ENCODE data around the gene METTL8.
"Not testable (repeated sequence)": the region's sequence is repeated elsewhere in the genome, so short reads cannot be mapped to it uniquely, and the experiment has no call there.

Gene METTL8

GRCh38 chr2:171401947-171402346, 31.8 kb downstream of the METTL8 start:
- DNase-seq (ENCODE audit: low spot score) = no peak

GRCh38 chr2:171400395-171400794, 33.4 kb downstream of the METTL8 start:
- no peak for DNase-seq (ENCODE audit: low spot score)

DNA sequence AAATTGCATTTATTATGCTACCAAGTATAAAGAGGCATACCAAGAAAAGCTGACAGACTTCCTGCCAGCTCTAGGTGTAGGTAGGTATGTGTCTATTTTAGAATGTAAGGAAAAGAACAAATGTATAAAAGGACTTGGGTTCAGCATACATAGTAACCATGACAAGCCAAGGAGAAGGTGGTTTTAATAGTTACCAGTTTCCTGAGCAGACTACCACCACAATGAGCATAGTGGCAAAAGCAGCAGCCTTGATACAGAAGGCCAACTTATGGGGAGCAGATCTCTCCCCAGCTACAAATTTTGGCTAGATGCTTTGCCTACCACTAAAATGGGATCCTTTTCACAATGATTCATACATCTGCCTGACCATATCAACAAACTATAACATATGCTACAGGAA, 34.5 kb downstream of the METTL8 start:
- no peak for DNase-seq (ENCODE audit: low spot score)

DNA sequence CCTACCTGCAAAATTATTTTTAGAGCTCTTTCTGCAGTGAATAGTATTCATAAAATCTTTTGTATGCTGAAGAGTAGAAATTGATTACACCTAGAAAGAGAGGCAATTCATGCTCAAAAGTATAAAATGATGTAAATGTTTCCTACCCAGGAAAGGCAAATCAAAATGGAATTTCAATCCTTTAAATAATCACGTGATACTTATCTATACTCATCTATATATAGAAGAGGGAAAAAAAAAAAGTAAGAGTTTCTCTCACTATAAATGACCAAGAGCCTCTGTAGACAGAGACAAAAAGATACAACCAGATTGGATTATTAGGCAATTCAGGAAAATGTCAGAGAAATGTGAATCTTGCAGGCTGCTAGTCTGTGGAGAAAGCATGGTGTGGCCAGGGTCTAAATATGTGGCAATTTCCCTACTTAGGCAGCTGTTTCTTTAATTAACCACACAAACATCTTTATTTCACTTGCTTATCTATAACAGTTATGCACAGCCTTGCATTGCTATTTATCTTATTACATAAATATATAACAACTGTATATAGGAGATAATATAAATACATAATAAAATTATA, 39.5 kb downstream of the METTL8 start:
- DNase-seq (ENCODE audit: low spot score) = no peak

- no peak for DNase-seq (ENCODE audit: low spot score)
Observed at GRCh38 chr2:171393487-171393886, 40.3 kb downstream of the METTL8 start.

DNA sequence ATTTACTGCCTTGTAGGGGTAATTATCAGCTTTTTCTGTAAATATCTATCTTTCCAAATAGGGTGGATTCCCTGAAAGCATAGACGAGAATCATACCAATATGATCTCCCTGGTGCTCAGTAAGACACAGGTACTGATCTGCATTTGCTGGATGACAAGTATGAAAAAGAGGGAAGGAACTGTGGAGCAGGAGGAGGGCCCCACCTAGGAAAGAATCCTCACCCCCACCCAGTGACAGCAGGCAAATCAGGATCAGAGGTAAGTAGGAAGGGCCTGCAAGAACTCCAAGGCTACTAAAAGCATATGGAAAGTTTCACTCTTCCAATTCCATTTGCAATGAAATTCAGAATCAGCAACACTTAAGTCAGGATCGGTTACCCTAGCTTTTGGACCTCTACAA, 42.3 kb downstream of the METTL8 start:
- no peak for DNase-seq (ENCODE audit: low spot score)

GRCh38 chr2:171390941-171391516, 42.8 kb downstream of the METTL8 start:
- no peak for DNase-seq (ENCODE audit: low spot score)

DNA sequence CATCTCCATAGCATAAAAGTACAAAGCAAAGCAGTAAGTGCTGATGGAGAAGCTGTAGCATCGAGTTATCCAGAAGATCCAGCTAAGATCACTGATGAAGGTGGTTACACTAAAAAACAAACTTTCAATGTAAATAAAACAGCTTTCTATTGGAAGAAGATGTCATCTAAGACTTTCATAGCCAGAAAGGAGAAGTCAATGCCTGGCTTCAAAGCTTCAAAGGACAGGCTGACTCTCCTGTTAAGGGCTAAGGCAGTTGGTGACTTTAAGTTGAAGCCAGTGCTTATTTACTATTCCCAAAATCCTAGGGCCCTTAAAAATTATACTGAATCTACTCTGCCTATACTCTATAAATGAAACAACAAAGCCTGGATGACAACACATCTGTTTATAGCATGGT, 44.0 kb downstream of the METTL8 start:
- no peak for DNase-seq (ENCODE audit: low spot score)

- DNase-seq (ENCODE audit: low spot score) = no peak
Observed at GRCh38 chr2:171389325-171389724, 44.5 kb downstream of the METTL8 start.

DNA sequence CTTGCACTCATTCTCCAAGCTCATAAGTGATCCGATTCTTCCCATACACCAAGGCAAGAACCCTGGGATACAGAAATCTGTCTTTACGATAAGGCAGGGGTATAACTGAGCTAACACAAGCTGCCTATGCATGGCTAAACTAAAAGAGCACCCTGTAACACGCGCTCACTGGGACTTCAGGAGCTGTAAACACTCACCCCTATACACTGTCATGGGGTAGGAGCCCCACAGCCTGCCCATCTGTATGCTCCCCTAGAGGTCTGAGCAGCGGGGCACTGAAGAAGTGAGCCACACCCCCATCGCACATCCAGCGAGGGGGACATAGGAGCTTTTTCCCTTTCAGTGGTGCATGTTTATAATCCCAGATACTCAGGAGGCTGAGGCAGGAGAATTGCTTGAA, 46.7 kb downstream of the METTL8 start:
- no peak for DNase-seq (ENCODE audit: low spot score)

GRCh38 chr2:171386627-171387026, 47.2 kb downstream of the METTL8 start:
- no peak for DNase-seq (ENCODE audit: low spot score)

- no peak for DNase-seq (ENCODE audit: low spot score)
Observed at GRCh38 chr2:171383134-171383533, 50.7 kb downstream of the METTL8 start.

DNA sequence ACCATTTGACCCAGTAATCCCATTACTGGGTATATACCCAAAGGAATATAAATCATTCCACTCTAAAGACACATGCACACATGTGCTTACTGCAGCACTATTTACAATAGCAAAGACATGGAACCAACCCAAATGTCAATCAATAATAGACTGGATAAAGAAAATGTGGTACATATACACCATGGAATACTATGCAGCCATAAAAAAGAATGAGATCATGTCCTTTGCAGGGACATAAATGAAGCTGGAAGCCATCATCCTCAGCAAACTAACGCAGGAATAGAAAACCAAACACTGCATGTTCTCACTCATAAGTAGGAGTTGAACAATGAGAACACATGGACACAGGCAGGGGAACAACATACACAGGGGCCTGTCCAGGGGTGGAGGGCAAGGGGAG, 51.6 kb downstream of the METTL8 start:
- DNase-seq (ENCODE audit: low spot score) = not testable (repeated sequence)

- not testable (repeated sequence) for DNase-seq (ENCODE audit: low spot score)
Observed at GRCh38 chr2:171377852-171378251, 55.9 kb downstream of the METTL8 start.

DNA sequence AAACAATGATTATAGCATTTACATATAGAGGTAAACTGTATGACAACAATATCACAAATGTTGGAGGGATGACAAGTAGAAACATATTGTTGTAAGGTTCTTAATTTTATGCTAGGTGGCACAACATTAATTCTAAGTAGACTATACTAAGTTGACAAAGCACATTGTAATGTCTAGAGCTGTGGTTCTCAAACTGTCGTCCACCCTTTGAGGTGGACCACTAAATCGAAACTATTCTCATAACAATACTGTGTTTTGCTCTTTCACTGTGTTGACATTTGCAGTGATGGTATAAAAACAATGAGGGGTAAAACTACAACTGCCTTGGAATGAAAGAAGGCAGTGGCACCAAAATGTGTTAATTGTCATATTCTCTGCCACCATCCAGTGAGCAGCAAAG, 66.1 kb downstream of the METTL8 start:
- DNase-seq (ENCODE audit: low spot score) = no peak

DNA sequence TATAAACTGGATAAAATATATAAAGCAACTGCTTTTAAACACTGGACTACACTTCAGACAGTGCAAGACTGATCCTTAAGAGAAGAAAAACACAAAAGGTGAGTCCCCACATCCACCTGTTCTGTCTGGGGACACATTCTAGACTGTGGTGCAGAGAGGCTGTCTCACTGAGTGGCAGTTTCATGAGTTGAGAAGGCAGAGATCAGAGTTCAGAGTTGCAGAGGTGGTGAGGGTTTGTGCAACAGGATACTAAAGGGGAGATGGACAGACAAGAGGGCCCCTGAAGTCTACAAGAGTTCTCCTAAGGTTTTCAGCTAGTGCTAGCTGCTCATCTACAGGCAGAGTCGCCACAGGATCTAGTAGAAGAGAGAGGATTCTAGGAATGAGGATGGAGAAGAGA, 68.0 kb downstream of the METTL8 start:
- DNase-seq (ENCODE audit: low spot score) = no peak

- DNase-seq (ENCODE audit: low spot score) = no peak
Observed at GRCh38 chr2:171365232-171365631, 68.6 kb downstream of the METTL8 start.

DNA sequence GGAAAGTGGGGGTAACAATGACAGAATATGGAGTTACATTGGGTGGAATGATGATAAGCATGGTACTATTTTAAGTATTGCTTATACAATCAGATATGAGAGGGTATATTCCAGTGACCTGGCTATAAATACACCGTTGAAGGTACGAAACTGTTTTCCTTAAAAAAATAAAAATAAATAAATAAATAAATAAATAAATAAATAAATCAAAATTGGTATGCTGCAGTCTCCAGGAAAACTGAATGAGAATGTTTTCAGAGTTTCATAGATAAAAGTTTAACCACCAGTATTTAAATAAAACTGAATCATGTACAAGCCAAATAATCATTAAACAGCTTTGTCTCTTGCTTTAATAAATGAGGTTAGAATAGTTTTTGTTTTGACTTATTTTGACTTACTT, 71.4 kb downstream of the METTL8 start:
- DNase-seq (ENCODE audit: low spot score) = no peak

DNA sequence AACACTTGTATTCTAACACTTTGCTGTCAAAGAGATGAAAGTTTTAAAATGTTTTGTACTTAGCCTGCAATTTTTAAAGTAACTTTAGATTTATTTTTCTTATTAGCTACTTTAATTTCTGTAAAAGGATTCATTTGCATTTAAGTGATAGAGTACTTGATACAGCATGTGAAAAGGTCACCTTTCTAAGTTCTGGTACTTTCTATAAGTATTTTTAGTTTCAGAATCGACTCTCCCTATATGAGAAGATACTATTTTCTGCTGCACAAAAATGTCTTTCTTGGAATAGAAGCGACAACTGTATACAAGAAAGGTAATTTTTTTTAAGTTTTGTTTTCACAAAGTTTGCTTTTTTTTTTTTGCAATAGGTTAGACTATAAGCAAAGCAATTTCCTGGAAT, 72.9 kb downstream of the METTL8 start:
- DNase-seq (ENCODE audit: low spot score) = no peak

DNA sequence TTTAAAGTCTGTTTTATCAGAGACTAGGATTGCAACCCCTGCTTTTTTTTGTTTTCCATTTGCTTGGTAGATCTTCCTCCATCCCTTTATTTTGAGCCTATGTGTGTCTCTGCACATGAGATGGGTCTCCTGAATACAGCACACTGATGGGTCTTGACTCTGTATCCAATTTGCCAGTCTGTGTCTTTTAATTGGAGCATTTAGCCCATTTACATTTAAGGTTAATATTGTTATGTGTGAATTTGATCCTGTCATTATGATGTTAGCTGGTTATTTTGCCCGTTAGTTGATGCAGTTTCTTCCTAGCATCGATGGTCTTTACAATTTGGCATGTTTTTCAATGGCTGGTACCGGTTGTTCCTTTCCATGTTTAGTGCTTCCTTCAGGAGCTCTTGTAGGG, 80.0 kb downstream of the METTL8 start:
- not testable (repeated sequence) for DNase-seq (ENCODE audit: low spot score)

GRCh38 chr2:171348056-171348455, 85.7 kb downstream of the METTL8 start:
- no peak for DNase-seq (ENCODE audit: low spot score)

DNA sequence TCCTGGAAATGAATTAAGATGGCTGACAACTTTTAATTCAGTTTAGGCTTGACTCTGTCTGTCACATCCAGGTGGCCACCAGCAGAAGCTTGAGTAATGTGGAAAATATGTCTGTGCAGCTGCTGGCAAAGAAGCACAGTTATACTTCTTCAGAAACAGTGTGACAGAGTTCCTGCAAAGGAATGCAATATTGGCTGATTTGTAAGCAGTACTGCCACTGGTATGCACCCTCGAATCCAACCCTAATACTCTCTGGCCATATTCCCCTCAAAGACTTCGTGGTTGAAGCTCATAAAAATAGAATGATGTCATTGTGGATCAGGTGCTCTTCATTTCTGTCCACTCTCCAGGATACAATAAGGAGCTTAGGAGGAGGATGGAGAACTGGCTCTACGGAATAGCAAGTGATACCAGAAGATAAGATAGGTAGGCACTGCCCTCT, 86.2 kb downstream of the METTL8 start:
- DNase-seq (ENCODE audit: low spot score) = peak; percentile 87

DNA sequence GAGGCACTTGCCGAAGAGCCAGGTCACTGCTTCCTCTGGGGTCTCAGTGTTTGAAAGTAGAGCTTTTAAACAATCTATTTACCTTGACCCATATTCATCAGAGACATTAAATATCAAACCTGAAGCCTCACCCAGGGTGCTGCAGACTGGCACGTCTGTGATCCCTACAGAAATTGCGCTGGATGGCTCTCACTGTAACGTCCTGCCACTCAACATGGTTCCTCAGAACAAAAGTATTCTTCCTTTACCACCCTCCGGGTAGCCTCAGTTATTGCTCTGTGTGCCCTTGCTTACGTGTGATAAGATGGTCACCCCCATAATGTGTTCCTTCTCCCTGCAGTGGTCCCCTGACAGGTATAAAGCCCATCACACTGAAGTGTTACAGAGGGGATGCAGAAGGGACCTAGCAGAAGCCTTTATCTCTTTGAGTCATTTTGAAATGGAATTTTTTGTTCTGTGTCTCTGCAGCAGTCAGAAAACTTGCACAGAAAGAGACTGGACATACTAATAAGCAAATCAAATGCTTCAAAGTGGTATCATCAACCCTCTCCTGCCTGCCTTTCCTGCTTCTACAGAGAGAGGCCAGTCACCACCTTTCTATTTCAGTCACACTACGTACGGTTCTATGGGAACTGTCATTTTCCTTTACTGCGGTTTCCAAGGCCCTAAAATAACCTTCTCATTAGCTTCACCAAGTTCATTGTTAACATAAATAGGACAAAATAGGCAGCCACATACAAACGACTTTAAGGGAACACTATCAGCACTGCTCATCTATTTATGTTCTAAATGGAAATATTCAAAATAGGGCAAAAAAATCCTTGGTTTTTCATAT, 86.8 kb downstream of the METTL8 start:
- peak; percentile 9 for DNase-seq (ENCODE audit: low spot score)

All from AG08395 (cell line).